ENCODE data around the gene ENO4. TPM values are rescaled to one million over a fixed set of nuclear protein-coding genes. Genes with fewer than 3 reads are reported as not detected.

ENO4 gene
- total RNA-seq, 8 experiments from 2014 or later: 0.15 to 8.1 (median 1.2) TPM

DNA sequence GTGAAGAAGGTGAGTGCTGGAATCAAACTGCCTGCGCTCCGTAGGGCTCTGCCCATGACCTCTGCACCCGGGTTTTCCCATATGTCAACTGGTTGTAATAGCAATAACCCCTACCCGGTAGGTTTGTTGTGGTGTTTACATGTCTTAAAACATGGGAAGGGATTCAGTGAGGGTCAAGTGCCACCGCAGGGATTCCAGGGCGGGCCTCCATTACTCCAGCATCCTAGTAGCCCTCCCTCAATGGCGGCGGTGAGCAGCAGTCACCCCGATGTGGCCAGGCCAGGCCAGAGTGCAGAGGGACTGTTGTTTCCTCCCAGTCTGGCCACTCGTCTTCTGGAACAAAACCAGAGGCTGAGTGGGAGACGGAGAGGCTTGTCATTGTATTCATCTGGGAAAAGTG is 37.6 kb upstream of the ENO4 start:
- in situ Hi-C loops (cut with MboI; ENCODE audit: low pct_unique_long_range_greater_than_20kb in 2 of 9, low sequenced_read_pairs in 9 of 9, unreplicated experiment in 9 of 9): loop anchor here in 3 of 9 experiments (25.0 kb wide), 2 partner anchors 351 to 376 kb away; partner anchors contain the start of gene KCNK18 (in 1 of the 3)
- ATAC-seq (replicated peaks in 6 of 8): no peak

DNA sequence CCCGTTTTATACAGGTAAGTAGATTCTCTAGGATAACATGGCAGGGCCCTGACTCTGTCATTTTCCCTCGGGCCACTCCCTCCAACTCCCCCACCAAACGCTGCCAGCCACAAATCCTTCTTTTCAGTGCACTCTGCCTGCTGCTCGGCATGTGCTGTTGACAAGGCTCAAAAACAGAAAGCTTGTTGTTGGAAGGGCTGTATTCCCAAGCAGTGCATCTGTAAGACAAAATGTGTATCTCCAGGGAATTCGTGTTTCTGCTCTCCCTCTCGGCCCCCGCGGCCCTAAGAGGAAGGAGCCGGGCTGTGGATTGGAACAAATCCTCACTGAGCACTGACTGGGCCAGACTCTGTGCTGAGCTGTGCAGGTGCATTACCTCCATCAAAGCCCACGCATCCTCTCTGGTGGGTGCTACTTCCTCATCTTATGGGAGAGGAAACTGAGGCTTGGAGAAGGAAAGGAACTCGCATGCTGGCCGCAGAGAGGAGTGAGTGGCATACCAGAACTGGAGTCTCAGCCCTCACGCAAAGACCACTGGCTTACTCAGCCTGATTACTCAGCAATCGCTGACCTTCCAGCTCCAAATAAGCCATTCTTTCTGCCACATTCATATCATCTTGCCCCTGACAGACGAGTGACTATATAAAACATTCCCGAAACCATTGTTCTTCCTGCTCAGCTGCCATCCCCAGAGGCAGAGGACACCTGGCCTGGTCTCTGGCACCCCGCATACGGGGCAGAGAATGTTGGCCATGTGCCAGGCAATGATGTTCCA is 33.5 kb upstream of the ENO4 start:
- no peak overlapping the region for H3K4me3 ChIP-seq
- 14 to 78% (median 67%) methylated on average over 3 to 13 of the region's 18 CpGs; no CpG with 5 or more reads in 2 of the 10 experiments for WGBS, 10 experiments
- peak in 1 of 8 experiments; percentile 23 for ATAC-seq (replicated peaks in 6 of 8)
- in situ Hi-C loops (cut with MboI; ENCODE audit: low pct_unique_long_range_greater_than_20kb in 2 of 9, low sequenced_read_pairs in 9 of 9, unreplicated experiment in 9 of 9): loop anchor here in 3 of 9 experiments (25.0 kb wide), 2 partner anchors 346 to 371 kb away; partner anchors contain the start of gene KCNK18 (in 1 of the 3)
- no peak overlapping the region for H3K27ac ChIP-seq
- no peaks in the 10 kb centered on the region for H3K4me1 ChIP-seq (replicated peaks in 1 of 2)

More for the DNA sequence above, 37.6 kb upstream of the ENO4 start:
- WGBS, 10 experiments: 71 to 100% (median 100%) methylated on average over 1 to 2 of the region's 11 CpGs; no CpG with 5 or more reads in 5 of the 10 experiments
- no peaks in the 10 kb centered on the region for H3K4me1 ChIP-seq (replicated peaks in 1 of 2)
- no peak overlapping the region for H3K4me3 ChIP-seq
- no peak overlapping the region for H3K27ac ChIP-seq

DNA sequence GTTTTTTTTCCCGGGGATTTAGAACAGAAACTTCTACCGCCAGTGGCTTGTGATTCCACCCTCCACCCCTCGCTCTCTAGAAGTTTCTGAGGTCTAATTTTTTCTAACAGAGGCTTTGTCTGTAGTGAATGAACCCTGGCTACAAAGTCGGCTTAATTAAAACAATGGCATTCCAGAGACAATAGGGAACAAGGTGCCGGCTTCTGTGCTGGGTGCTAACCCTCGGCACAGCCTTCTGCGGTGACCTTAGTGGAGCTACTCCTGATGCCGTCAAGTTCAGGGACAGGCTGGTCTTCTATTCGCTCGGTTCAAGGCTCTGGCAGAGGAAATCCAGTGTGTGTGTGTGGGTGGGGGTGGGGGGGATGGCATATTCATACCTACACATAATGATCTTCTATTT is 32.1 kb upstream of the ENO4 start:
- WGBS, 10 experiments: 28 to 92% (median 68%) methylated on average over 1 to 6 of the region's 10 CpGs; no CpG with 5 or more reads in 1 of the 10 experiments
- Histone ChIP-seq H3K4me3 (no peak overlapping the region), H3K27ac (no peak overlapping the region), H3K4me1 (replicated peaks in 1 of 2) (no peaks in the 10 kb centered on the region)
- in situ Hi-C loops (cut with MboI; ENCODE audit: low pct_unique_long_range_greater_than_20kb in 2 of 9, low sequenced_read_pairs in 9 of 9, unreplicated experiment in 9 of 9): loop anchor here in 3 of 9 experiments (25.0 kb wide), 2 partner anchors 345 to 370 kb away; partner anchors contain the start of gene KCNK18 (in 1 of the 3)
- ATAC-seq (replicated peaks in 6 of 8): no peak

DNA sequence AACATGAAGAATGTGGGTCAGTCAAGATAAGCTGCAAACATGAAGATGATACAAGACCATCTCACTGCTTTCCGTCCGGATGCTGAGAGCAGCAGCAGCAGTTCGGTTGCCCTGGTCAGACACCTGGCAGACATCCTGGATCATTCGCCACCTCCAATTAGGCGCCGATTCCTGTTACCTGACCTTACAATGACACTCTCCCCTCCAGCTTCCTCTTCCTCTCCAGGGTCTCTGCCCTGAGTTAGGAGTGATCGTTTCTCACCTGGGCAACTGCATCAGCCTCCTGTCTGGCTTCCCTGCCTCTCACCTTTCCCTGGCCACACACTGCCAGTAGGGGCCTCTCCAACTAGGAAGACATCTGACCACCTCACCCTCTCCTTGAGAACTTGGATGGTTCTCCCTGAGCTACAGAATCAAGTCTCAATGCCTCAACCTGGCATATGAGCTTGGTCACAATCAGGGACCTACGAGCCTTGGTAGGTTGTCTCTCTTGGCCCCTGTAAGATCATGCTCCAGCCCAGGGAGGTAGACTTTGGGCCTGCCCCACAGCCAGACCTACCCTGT is 31.4 kb upstream of the ENO4 start:
- in situ Hi-C loops (cut with MboI; ENCODE audit: low pct_unique_long_range_greater_than_20kb in 2 of 9, low sequenced_read_pairs in 9 of 9, unreplicated experiment in 9 of 9): loop anchor here in 3 of 9 experiments (25.0 kb wide), 2 partner anchors 344 to 369 kb away; partner anchors contain the start of gene KCNK18 (in 1 of the 3)
- no peak for ATAC-seq (replicated peaks in 6 of 8)

DNA sequence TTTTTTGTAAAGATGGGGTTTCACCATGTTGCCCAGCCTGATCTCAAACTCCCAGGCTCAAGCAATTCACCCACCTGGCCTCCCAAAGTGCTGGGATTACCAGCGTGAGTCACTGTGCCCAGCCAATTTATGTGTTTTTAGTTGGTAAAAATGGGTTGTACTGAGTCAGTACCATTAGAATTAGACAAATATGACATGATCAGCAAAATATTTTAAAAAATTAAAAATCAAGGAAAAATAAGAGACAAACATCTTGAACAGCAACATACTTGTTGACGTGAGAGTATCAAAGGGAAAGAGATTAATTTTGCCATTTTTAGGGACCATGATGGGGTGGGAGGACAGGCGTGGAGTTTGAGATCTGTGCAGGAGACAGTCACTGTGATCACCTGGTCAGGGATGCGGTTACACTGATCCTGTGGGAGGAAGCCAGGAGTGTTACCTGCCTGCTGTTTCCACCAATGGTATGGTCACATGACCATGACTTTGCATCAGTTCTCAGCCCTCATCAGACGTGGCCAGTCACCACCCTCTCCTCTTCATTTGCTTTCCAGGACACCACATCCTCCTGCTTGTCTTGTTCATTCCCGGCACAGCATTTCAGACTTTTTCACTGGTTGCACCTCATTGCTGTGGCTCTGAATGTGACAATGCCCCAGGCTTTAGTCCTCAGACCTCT is 29.2 kb upstream of the ENO4 start:
- ATAC-seq (replicated peaks in 6 of 8): no peak
- 50 to 100% (median 78%) methylated on average over 1 to 6 of the region's 6 CpGs; no CpG with 5 or more reads in 1 of the 10 experiments for WGBS, 10 experiments
- H3K27ac ChIP-seq: no peak overlapping the region
- H3K4me3 ChIP-seq: no peak overlapping the region
- no peaks in the 10 kb centered on the region for H3K4me1 ChIP-seq (replicated peaks in 1 of 2)
- in situ Hi-C loops (cut with MboI; ENCODE audit: low pct_unique_long_range_greater_than_20kb in 2 of 9, low sequenced_read_pairs in 9 of 9, unreplicated experiment in 9 of 9): loop anchor here in 3 of 9 experiments (25.0 kb wide), 2 partner anchors 342 to 367 kb away; partner anchors contain the start of gene KCNK18 (in 1 of the 3)

More for the DNA sequence above, 31.4 kb upstream of the ENO4 start:
- no peak overlapping the region for H3K4me3 ChIP-seq
- no peak overlapping the region for H3K27ac ChIP-seq
- no peaks in the 10 kb centered on the region for H3K4me1 ChIP-seq (replicated peaks in 1 of 2)
- WGBS, 10 experiments: 27 to 100% (median 87%) methylated on average over 1 to 6 of the region's 8 CpGs; no CpG with 5 or more reads in 1 of the 10 experiments

DNA sequence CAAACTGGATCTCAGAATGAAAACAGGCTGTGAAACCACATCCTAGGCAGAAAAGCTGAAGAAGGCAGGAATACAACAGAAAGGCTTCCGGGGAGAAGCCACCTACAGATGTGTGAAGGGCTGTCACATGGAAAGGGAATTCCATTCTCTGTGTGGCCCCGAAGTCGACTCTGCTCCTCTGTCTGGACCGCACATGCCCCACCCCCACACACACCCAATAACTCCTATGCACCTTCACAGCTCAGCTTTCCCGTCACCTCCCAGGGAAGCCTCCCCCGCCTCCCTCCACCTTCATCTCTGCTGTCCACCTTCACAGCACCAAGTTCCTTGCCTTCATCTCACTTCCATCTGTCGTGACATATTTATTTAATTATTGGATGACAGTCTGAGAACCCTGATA is 23.4 kb upstream of the ENO4 start:
- no peak for ATAC-seq (replicated peaks in 6 of 8)
- in situ Hi-C loops (cut with MboI; ENCODE audit: low pct_unique_long_range_greater_than_20kb in 2 of 9, low sequenced_read_pairs in 9 of 9, unreplicated experiment in 9 of 9): no loop called here
- Histone ChIP-seq H3K27ac (no peak overlapping the region), H3K4me3 (no peak overlapping the region), H3K4me1 (replicated peaks in 1 of 2) (no peaks in the 10 kb centered on the region)
- 60 to 100% (median 81%) methylated on average over 1 to 5 of the region's 7 CpGs; no CpG with 5 or more reads in 5 of the 10 experiments for WGBS, 10 experiments

DNA sequence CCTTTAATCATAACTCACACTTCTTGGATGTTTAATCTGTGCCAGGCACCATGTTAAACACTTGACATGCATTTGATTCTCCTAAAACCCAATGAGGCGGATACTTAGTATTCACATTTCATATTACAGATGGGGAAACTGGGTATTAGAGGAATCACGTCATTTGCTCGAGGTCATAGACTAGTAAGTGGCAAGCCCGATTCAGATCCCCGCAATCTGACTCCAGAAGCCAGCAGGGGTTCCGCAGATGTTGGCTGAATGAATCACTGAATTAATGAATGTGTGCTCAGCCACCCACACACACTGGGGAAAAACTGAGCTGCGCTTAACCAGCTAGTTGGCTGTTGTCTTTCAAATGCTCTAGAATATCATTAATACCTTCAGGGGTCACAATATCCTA is 22.5 kb upstream of the ENO4 start:
- ATAC-seq (replicated peaks in 6 of 8): peak in 6 of 8 experiments; percentile 31 to 92 (median 38)
- no peak overlapping the region for H3K4me3 ChIP-seq
- WGBS, 10 experiments: 5 to 100% (median 66%) methylated on average over 1 to 7 of the region's 7 CpGs; no CpG with 5 or more reads in 1 of the 10 experiments
- no peak overlapping the region for H3K27ac ChIP-seq
- in situ Hi-C loops (cut with MboI; ENCODE audit: low pct_unique_long_range_greater_than_20kb in 2 of 9, low sequenced_read_pairs in 9 of 9, unreplicated experiment in 9 of 9): no loop called here
- no peaks in the 10 kb centered on the region for H3K4me1 ChIP-seq (replicated peaks in 1 of 2)

DNA sequence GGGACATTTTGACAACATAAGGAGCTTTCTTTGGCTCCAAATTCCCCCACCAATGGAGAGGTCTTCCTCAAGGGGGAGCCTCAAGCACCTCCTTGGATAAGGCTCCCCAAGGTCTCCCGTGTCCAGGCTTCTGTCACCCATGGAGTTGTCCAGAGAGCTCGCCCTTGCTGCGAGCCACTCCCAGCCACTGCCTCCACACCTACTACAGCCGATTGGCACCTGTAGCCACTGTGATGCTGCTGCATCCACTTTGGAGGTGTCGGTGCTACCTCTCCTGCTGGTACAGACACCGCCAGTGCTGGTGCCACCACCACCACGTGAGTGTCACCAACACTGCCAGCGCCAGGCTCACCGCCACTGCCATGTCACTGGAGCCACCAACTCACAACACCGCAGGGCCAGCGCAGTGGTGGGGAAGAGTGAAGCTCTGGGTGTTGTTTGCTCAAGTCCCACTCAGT is 22.1 kb upstream of the ENO4 start:
- WGBS, 10 experiments: 66 to 100% (median 100%) methylated on average over 1 to 3 of the region's 11 CpGs; no CpG with 5 or more reads in 5 of the 10 experiments
- H3K27ac ChIP-seq: no peak overlapping the region
- ATAC-seq (replicated peaks in 6 of 8): peak in 1 of 8 experiments; percentile 7
- H3K4me1 ChIP-seq (replicated peaks in 1 of 2): no peaks in the 10 kb centered on the region
- no peak overlapping the region for H3K4me3 ChIP-seq
- in situ Hi-C loops (cut with MboI; ENCODE audit: low pct_unique_long_range_greater_than_20kb in 2 of 9, low sequenced_read_pairs in 9 of 9, unreplicated experiment in 9 of 9): no loop called here

DNA sequence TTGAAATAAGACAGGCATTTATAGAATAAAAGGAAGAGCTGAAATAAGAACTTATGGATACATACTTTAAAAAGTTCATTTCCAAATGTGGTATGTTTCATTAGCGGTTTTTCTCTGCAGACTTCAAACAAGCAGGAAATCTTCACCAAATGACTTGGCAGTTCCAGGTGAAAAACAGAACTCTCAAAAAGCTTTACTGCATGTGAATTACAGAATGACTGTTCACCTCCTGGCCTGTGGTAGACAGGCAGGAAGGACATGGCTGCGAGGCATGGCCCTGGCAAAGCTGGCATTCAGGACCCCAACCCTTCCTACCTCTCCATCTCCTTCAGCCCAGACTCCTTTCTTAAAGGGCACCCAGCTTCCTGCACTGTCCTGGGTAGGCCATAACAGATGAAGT is 21.2 kb upstream of the ENO4 start:
- ATAC-seq (replicated peaks in 6 of 8): no peak
- in situ Hi-C loops (cut with MboI; ENCODE audit: low pct_unique_long_range_greater_than_20kb in 2 of 9, low sequenced_read_pairs in 9 of 9, unreplicated experiment in 9 of 9): no loop called here
- Histone ChIP-seq H3K4me1 (replicated peaks in 1 of 2) (no peaks in the 10 kb centered on the region), H3K4me3 (no peak overlapping the region), H3K27ac (no peak overlapping the region)
- WGBS, 10 experiments: 70 to 100% (median 86%) methylated on average over 1 to 2 of the region's 2 CpGs; no CpG with 5 or more reads in 3 of the 10 experiments

DNA sequence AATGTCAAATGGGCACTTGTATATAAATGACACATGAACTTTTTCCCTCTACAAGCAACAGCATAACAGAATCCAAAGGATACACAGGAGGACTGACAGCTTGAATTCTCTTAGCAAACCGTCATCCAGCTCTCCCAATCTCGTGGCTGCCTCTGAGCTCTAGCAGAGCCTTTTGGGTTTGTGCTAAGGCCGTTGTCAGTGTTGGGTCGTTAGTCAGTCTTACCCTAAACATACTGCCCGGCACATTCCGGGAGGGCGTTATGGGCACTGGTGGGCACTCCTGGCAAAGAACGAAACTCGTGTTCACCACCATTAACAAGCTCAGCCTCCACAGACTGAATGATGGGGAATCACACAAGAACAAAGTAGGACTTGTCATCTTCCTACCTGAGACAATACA is 19.6 kb upstream of the ENO4 start:
- H3K4me3 ChIP-seq: no peak overlapping the region
- H3K4me1 ChIP-seq (replicated peaks in 1 of 2): peaks cover 8 to 9% of the 10 kb centered on the region in 2 donors
- ATAC-seq (replicated peaks in 6 of 8): no peak
- H3K27ac ChIP-seq: no peak overlapping the region
- in situ Hi-C loops (cut with MboI; ENCODE audit: low pct_unique_long_range_greater_than_20kb in 2 of 9, low sequenced_read_pairs in 9 of 9, unreplicated experiment in 9 of 9): no loop called here
- WGBS, 10 experiments: 70 to 100% (median 85%) methylated on average over 1 to 9 of the region's 9 CpGs; no CpG with 5 or more reads in 2 of the 10 experiments

DNA sequence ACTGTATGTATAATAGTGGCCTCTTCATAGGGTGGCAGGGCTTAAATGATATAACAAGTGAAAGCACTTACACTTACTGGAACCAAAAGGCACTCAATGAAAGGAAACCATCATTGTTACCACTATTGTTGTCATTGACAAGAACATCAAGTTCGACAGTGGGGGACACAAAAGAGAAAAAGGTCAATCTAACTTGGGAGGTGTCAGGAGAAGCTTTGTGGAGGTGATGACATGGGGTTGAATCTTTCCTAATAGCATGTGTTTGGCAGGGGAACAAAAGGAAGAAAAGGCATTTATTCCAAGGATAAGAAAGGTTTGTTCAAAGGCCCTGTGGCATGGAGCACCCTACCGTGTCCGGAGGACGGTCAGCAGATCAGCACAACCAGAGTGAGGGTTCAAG is 18.2 kb upstream of the ENO4 start:
- in situ Hi-C loops (cut with MboI; ENCODE audit: low pct_unique_long_range_greater_than_20kb in 2 of 9, low sequenced_read_pairs in 9 of 9, unreplicated experiment in 9 of 9): no loop called here
- 72 to 100% (median 91%) methylated on average over 1 to 4 of the region's 4 CpGs; no CpG with 5 or more reads in 2 of the 10 experiments for whole genome bisulfite sequencing, 10 experiments
- no peak overlapping the region for H3K4me3 ChIP-seq
- ATAC-seq (replicated peaks in 6 of 8): no peak
- H3K4me1 ChIP-seq (replicated peaks in 1 of 2): peaks cover 9 to 11% of the 10 kb centered on the region in 2 donors
- H3K27ac ChIP-seq: no peak overlapping the region

DNA sequence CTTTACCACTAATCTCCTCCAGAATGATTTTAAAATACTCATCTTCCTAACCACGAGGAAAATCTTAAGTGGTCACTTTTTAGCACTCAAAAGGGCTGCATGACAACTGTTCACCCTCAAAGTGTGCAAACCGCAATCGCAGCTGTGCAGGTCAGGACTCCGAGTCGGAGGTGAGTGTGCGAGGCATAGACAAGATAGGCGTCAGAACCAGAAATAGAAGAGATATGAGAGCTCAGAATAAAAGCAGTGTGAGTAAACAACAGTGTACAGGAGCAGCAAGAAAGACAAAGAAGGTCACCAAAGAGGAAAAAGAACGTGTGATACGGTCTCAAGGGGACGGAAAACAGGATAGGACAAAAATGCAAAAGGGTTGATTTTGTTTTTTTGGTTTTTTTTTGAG is 17.5 kb upstream of the ENO4 start:
- in situ Hi-C loops (cut with MboI; ENCODE audit: low pct_unique_long_range_greater_than_20kb in 2 of 9, low sequenced_read_pairs in 9 of 9, unreplicated experiment in 9 of 9): no loop called here
- no peak for ATAC-seq (replicated peaks in 6 of 8)

More for the DNA sequence above, 17.5 kb upstream of the ENO4 start:
- Histone ChIP-seq H3K4me1 (replicated peaks in 1 of 2) (peaks cover 14 to 16% of the 10 kb centered on the region in 2 donors), H3K4me3 (no peak overlapping the region), H3K27ac (no peak overlapping the region)
- 60 to 97% (median 87%) methylated on average over 5 to 10 of the region's 10 CpGs for WGBS, 10 experiments

All from motor neuron (in vitro differentiated cells).